Hematopoietic multipotent progenitor cell treated with erythropoietin and hydrocortisone succinate and interleukin-3 and kit ligand, for 17 days (in vitro differentiated cells): ENCODE measurements around the gene CD84.
"Not testable (repeated sequence)": the region's sequence is repeated elsewhere in the genome, so short reads cannot be mapped to it uniquely, and the experiment has no call there.

Source experiments
- DNase-seq: peaks from one replicate; pipeline ENCODE4 v3.0.0-alpha.2; 2015; ENCODE audit warnings: low spot score

CD84 gene

DNA sequence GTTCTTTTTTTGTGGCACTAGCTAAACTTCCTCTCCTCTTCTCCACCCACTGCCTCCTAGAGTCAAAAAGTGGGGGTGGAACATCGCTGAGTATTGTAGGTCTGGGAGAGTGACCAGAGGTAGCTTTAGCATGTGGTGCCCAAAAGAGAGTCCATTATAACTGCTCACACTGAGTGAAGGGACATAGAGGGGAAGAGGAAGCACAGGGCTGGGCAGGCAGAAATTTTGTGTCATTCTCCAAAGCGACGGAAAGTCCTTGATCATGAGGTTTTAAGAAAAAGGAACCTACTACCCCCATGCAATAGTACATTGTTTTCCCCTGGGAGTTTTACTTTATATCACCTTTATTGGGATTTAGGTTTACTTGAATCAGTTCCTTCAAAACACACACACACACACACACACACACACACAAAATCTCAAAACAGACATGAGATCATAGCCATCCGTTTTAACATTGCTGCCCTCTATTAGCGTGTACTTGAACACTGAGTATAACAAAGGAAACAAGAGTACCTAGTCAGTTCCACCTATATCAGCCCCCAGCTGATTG lies 4.1 kb downstream of the CD84 start:
- DNase-seq, result no peak

DNA sequence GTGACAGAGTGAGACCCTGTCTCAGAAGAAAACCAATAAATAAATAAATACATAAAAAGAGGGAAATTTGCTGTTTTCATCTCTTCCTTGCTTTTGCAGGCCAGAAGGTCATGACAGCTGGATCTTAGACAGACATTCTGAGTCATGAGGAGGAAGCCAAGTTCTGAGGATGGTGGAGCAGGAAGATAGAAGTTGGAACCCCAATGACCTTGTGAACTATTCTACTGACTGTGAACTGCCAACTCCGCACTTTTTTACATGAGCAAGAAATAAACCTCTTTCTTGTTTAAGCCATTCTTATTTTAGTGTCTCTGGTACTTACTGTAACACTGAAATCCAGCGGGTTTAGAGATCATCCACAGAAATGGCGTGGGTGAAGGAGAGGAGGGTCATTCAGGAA lies 8.5 kb downstream of the CD84 start:
- no peak for DNase-seq

DNA sequence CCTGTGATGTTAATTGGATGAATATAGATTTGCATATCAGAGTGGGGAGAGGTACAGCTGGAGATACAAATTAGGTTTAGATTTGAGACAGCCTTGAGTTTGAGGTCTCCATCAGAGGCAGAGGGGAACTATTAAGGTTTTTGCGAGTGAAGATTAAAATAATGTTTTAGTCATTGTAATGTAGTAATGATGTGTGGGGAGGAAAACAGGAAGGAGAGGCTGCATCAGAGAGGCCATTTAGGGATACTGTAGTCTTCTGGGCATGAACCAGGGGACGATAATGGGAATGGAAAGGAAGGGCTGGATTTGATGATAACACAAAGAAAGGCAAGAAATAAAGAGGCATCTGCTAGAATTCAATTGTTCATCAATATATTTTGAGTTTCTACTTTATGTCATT lies 9.5 kb downstream of the CD84 start:
- DNase-seq, result no peak

DNA sequence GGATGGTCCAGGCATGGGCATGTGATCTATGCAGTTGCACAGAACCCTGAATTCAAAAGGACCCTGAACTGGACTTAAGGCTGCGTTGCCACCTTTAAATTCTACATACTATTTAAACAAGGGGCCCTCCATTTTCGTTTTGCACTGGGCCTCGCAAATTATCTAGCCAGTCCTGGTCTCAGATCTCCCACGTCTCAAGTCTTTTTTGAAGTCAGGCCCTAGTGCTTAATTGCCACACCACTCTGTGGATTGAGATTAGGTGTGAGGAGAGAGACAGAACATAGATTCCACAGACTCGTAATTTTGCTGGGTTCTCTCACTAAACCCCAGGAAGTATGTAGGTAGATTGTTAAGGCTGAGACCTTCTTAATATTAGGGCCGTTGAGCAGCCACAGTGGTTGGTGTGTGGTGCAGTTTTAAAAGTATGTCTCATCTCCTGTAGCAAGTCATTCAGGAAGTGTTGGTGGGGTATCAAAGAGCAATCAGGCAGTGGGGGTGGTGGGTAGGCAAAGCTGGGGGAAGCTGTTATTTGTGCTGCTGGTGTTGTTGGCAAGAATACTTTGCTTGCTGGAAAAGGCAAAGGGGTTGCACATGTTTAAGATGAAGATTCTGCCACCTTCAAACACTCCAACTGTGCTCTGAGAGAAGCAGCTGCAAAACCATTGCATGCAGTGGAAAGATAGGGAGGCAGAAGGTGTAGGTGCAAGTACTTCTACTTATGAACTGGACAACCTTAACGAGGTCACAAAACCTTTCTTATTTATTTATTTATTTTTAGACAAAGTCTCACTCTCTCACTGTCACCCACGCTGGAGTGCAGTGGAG lies 11.2 kb downstream of the CD84 start:
- no peak for DNase-seq

DNA sequence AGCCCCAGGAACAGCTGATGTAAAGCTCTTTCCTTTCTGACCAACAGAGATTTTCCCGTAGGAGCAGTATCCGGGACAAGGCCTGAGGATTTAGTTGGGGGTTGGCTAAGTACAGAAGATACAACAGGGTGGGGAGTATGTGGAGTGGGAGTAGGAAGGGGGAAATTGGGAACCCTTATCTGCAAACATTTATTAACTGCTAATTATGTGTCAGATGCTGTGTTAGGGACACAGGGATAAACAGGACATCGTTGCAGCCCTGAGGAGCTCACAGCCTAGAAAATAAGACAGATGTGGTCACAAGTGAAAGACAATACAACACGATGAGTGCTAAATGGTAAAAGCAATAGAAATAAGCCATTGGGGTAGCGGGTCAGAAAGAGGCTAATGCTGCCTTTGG lies 12.0 kb downstream of the CD84 start:
- DNase-seq, result no peak

DNA sequence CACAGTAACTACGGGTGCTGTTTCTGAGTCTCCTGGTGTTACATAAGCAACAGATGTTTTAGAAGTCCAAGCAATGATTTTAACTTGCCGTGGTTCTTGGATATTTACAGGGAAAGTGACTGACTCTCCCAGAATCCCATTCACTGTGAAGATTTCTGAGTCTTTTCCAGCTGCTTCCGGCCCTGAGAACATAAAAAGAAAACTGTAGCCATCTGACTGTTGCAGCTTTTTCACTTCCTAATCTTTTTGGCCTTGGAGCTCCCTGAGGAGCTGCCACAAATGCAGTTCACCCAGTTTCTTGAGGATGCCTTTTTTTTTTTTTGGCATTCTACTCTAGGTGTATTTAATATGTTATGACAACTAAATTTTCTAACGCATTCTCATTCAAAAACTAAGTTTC lies 13.7 kb downstream of the CD84 start:
- DNase-seq, result no peak

DNA sequence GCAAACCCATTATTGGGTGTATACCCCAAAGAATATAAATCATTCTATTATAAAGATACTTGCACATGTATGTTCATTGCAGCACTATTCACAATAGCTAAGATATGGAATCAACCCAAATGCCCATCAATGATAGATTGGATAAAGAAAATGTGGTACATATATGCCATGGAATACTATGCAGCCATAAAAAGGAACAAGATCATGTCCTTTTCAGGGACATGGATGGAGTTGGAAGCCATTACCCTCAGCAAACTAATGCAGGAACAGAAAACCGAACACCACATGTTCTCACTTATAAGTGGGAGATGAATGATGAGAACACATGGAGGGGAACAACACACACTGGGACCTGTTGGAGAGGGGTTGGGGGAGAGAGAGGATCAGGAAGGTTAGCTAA lies 16.1 kb downstream of the CD84 start:
- DNase-seq, result not testable (repeated sequence)

DNA sequence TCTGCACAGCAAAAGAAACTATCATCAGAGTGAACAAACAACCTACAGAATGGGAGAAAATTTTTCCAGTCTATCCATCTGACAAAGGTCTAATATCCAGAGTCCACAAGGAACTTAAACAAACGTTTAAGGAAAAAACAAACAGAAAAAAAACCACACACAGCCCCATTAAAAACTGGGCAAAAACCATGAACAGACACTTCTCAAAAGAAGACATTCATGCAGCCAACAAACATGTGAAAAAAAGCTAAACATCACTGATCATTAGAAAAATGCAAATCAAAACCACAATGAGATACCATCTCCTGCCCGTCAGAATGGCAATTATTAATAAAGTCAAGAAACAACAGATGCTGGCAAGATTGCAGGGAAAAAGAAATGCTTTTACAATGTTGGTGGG lies 16.6 kb downstream of the CD84 start:
- DNase-seq, result not testable (repeated sequence)

DNA sequence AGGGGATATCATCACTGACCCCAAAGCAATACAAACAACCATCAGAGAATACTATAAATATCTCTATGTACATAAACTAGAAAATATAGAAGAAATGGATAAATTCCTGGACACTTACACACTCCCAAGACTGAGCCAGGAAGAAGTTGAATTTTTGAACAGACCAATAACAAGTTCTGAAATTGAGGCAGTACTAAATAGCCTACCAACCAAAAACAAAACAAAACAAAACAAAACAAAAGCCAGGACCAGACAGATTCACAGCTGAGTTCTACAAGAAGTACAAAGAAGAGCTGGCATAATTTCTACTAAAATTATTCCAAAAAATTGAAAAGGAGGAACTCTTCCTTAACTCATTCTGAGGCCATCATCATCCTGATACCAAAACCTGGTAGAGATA lies 18.5 kb downstream of the CD84 start:
- no peak for DNase-seq

DNA sequence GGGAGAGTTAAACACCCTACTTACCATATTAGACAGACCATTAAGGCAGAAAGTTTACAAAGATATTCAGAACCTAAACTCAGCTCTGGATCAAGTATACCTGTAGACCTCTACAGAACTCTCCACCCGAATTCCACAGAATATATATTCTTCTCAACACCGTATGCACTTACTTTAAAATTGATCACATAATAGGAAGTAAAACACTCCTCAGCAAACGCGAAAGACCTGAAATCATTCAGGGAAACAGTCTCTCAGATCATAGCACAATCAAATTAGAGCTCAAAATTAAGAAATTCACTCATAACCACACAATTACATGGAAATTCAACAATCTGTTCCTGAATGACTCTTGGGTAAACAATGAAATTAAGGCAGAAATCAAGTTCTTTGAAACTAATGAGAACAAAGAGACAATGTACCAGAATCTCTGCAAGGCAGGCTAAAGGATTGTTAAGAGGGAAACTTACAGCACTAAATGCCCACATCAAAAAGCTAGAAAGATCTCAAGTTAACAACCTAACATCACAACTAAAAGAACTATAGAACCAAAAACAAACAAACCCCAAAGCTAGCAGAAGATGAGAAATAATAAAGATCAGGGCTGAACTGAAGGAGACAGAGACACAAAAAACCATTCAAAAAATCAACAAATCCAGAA lies 19.1 kb downstream of the CD84 start:
- DNase-seq, result no peak

DNA sequence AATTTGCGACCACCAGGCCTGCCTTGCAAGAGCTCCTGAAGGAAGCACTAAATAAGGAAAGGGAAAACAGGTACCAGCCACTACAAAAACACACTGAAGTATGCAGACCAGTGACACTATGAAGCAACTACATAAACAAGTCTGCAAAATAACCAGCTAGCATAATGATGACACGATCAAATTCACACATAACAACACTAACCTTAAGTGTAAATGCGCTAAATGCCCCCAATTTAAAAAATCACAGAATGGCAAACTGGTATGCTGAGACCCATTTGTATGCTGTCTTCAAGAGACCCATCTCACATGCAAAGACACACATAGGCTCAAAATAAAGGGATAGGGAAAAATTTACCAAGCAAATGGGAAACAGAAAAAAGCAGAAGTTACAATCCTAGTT lies 19.9 kb downstream of the CD84 start:
- not testable (repeated sequence) for DNase-seq

DNA sequence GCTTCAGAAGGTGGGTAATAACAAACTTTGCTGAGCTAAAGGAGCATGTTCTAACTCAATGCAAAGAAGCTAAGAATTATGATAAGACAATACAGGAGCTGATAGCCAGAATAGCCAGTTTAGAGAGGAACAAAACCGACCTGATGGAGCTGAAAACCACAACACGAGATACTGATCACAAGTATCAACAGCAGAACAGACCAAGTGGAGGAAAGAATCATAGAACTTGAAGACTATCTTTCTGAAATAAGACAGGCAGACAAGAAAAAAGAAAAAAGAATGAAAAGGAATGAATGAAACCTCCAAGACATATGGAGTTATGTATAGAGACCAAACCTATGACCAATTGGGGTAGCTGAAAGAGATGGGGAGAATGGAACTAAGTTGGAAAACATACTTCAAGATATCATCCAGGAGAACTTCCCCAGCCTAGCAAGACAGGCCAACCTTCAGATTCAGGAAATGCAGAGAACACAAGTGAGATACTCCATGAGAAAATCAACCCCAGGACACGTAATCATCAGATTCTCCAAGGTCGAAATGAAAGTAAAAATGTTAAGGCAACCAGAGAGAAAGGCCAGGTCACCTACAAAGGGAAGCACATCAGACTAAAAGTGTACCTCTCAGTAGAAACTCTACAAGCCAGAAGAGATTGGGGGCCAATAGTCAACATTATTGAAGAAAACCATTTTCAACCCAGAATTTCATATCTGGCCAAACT lies 20.5 kb downstream of the CD84 start:
- DNase-seq, result no peak

DNA sequence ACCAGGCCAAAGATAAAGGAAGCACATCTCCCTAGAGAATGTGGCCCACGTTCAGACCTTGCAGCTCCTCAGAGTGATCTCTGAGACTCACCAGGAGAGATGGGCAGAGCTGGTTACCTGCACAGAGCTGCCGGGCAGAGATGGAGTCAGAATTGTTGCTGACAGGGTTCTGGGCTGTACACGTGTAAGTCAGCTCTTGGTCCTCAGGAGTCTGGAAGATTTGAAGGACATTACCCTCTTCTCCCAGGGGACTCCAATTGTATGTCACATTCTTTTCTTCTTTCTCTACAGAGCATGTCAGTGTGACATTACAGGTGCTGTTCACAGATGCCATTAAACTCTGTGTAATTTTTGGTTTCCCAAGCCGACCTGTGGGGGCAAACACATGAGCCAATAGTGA lies 25.5 kb downstream of the CD84 start:
- DNase-seq, result no peak

DNA sequence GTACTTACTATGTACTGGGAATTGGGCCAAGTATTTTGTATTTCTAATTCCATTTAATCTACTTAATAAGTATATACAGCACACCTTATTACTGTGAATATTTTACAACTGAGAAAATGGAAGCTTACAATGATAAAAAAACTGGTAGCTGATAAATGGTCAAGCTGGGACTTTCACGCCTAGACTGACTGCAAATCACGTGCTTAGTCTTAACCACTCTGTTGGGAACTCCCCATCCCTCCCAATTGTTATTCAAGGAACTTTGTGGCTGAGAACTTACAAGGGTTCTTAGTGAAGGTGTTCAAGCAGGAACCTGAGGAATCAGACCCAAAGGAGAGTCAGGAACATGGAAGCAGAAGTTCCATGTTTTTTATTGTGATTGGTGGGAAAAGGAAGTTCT lies 26.9 kb downstream of the CD84 start:
- no peak for DNase-seq

DNA sequence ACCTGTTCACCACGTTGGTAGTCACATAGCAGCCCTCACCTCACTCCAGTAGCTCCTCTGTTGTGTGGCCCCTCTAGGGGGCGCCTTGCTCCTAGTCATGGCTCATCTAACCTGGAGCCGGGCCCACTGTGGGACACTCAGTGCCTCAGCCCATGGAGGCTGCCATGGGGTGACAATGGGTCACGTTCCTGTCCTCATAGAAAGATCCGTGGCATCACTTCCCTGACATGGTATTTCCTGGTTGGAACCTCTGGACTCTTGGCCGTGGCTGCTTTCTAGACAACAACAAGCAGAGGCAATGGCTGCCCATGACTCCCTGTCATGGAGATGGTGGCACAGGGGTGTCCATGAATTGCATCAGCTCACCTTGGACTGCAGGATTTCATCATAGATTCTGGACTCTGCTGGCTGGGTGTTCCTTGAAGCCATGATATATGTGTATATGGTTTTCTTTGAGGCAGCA lies 28.7 kb downstream of the CD84 start:
- no peak for DNase-seq

DNA sequence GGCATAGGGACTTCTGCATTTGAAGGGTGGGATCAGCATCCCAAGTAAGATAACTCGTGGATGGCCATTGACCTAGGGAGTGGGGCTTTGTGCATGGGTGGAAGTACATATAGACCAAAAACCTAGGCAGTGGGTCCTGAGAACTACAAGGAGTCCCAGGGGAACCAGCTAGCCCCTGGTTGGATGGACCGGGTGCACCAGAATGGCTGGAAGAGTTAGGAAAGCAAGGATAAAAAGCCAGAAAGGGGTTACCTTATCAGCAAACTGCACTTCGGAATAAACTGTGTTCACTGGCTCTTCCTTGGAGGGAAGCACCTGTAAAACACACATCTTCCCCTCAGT lies 29.7 kb downstream of the CD84 start:
- DNase-seq, result no peak

DNA sequence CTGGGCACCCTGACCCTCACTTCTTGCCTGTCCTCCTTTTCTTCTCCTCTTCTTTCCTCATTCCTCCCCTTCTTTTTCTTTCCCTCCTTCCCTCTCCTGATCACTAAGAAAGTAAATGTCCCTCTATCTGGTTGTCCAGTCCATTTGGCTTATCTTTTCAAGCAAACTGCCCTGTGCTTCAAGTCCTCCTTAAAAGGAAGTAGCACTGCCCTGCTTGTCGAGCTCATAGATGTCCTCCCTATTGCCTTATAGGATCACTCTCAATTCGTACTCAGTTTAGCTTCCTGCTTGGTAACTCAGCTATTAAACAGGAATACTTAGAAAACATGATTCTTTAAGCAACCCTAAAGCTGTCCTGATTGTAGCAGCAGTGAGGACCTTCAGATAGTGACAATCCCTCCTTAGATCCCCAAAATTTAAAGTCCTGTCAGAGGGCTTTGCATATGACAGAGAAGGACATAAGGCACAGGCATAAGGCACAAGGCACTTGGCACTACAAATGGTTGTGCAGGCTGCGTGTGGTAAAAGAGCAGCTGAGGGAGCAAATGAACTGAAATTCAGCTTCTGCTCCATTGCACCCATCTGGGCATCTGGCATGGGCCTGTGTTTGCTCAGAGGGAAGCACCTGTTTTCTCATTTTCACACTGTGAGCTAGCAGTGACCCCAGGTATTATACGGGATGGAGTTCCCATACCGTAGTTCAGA lies 30.2 kb downstream of the CD84 start:
- no peak for DNase-seq

DNA sequence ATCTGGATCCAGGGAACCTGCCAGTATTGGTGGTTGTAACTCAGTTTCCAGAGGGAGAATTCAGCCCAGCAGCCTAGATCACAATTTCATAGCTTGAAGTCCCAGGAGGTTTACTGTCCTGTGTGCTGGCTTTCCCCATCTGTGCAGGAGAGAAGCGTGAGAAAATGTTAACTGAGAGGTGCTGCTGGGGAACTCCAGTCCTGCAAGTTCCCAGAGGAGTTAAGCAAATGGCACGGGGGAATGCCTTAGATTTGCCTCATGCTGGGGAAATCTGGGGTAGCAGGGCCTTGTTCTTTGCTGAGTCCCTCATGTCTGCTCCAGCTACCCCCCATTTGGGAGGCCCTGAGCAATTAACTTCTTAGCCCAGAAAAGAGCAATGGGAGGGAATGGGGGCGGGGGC lies 31.1 kb downstream of the CD84 start:
- no peak for DNase-seq

DNA sequence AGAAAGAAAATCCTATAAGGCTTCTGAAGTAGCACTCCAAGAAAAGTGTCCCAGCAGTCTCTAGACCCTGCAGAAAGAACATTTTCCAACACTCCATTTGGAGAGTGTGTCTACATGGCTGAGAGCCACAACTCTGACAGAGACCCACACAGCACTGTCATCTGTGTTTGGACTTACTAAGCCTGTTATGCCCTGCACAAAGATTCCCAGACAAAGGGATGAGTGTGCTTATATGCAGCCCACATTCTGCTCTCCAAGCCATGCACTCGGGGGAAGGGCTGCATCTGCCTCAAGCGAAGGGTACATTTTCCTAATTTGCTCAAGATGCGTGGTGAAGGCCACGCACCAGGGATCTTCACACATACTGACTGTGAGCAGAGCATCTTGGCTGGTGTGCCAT lies 31.9 kb downstream of the CD84 start:
- no peak for DNase-seq

DNA sequence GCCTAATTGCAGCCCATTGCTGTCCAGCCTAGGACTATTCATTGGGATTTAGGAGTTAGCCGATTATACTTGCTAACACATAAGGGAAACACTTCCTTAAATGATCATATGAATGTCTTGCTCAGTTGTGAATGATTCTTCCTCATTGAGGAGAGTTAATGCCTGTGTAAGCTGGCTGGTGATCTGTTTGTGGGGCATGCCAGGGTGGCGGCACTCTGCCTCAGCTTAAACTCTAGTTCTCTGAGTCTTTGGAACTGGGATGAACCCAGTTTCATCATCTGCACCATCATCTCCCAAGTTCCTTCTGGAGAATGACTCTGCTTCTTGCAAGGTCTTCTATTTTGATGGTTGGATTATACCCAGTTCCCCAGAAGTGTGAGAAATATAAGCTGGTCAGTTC lies 32.4 kb downstream of the CD84 start:
- no peak for DNase-seq

DNA sequence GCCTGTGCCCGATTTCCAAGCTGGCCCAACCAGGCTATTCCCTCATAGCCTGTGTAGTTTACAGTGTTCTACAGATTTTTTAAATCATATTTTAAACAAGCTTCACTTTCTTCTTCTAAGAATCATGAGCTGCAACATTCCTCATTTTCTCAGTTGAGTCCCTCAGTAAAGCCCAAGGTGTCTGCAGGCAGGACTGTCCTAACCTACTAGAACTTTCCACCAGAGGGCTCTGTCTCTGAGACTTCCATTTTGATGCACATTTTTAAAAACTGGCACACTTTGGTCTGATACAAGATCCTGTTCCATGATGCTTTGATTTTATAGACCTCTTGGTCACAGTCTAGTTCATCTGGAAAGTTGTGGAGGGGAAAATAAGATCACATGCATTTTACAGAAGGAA lies 34.6 kb downstream of the CD84 start:
- peak; percentile 52 for DNase-seq

DNA sequence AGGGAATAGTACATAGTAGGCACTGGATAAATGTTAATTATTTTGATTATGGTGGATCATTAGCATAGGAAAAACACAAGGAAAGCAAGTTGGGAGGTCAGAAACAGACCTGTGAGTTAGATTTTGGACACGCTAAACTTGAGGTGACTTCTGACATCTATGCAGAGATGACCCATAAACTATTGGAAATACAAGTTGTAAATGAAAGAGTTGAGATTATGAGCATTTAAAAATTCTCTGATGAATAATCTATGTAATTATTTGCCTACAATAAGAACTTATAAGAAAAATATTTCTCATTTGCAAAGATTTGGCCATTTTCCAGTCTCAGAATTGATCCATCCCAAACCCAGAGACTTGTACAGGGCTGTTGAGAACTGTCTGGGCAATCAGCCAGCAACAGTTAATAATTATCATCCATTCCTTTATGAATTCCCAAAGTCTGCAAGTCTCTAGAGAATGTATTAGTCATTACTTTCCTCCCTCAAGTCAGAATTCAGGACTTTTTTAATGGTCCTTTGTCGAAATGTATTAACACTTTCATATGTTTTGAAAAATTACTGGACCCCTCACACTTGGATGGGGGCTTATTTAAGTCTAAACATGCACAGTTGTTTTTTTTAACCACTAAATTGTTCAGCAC lies 36.9 kb downstream of the CD84 start:
- DNase-seq, result peak; percentile 36
